ENCODE data around the gene BOLA1. TPM values are rescaled to one million over a fixed set of nuclear protein-coding genes. Genes with fewer than 3 reads are reported as not detected.

BOLA1 gene
- total RNA-seq, 3 donors from 2014 or later: 10.7 to 18.1 (median 13.2) TPM

- intact Hi-C loops (cut with DNase I, micrococcal nuclease): no loop called here
These were observed 10.4 kb upstream of the BOLA1 start for GRCh38 chr1:149888999-149889289.

DNA sequence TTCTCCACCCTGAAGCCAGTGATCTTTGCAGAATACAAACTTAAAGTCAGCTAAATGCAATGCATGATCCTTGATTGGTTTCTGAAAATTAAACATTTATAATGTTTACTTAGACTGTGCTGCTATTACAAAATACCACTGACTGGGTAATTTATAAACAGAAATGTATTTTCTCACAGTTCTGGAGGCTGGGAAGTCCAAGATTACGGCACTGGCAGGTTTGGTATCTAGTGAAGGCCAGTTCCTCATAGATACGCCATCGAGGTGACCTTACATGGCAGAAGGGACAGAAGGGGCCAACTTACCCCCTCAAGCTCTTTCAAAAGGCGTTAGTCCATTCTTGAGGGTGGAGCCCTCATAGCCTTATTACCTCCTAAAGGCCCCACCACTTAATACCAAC is 2.8 kb upstream of the BOLA1 start:
- H3K4me1 ChIP-seq (ENCODE audit: low read depth): peaks cover 5% of the 10 kb centered on the region
- intact Hi-C loops (cut with DNase I, micrococcal nuclease): no loop called here
- DNase-seq: no peak
- no peak overlapping the region for H3K4me3 ChIP-seq
- TF ChIP-seq, protein P1, sequence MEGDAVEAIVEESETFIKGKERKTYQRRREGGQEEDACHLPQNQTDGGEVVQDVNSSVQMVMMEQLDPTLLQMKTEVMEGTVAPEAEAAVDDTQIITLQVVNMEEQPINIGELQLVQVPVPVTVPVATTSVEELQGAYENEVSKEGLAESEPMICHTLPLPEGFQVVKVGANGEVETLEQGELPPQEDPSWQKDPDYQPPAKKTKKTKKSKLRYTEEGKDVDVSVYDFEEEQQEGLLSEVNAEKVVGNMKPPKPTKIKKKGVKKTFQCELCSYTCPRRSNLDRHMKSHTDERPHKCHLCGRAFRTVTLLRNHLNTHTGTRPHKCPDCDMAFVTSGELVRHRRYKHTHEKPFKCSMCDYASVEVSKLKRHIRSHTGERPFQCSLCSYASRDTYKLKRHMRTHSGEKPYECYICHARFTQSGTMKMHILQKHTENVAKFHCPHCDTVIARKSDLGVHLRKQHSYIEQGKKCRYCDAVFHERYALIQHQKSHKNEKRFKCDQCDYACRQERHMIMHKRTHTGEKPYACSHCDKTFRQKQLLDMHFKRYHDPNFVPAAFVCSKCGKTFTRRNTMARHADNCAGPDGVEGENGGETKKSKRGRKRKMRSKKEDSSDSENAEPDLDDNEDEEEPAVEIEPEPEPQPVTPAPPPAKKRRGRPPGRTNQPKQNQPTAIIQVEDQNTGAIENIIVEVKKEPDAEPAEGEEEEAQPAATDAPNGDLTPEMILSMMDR (IDR thresholded peaks at IDR 0.05): no peak
- no peaks in the 10 kb centered on the region for H3K36me3 ChIP-seq (ENCODE audit: low read depth)
- ATAC-seq: no peak
- H3K9me3 ChIP-seq: no peaks in the 10 kb centered on the region

More at GRCh38 chr1:149888999-149889289, 10.4 kb upstream of the BOLA1 start:
- TF ChIP-seq, protein P1 (IDR thresholded peaks at IDR 0.05): no peak
- Histone ChIP-seq H3K9me3 (no peaks in the 10 kb centered on the region), H3K36me3 (ENCODE audit: low read depth) (peaks cover 4% of the 10 kb centered on the region), H3K4me1 (ENCODE audit: low read depth) (peaks cover 12% of the 10 kb centered on the region), H3K4me3 (no peak overlapping the region)
- ATAC-seq: no peak
- DNase-seq: peak in 1 of 3 donors; percentile 42

- Histone ChIP-seq H3K4me3 (no peak overlapping the region), H3K4me1 (ENCODE audit: low read depth) (peaks cover 5% of the 10 kb centered on the region), H3K36me3 (ENCODE audit: low read depth) (no peaks in the 10 kb centered on the region), H3K9me3 (no peaks in the 10 kb centered on the region)
- no peak for ATAC-seq
- intact Hi-C loops (cut with DNase I, micrococcal nuclease): no loop called here
- DNase-seq: no peak
- TF ChIP-seq, protein P1 (IDR thresholded peaks at IDR 0.05): no peak
These were observed 4.6 kb downstream of the BOLA1 start for GRCh38 chr1:149903836-149904491.

- no peak for ATAC-seq
- intact Hi-C loops (cut with DNase I, micrococcal nuclease): no loop called here
- TF ChIP-seq, protein P1 (IDR thresholded peaks at IDR 0.05): no peak
- H3K36me3 ChIP-seq (ENCODE audit: low read depth): no peaks in the 10 kb centered on the region
- H3K9me3 ChIP-seq: no peaks in the 10 kb centered on the region
- H3K4me1 ChIP-seq (ENCODE audit: low read depth): no peaks in the 10 kb centered on the region
- DNase-seq: no peak
- no peak overlapping the region for H3K4me3 ChIP-seq
These were observed 7.3 kb downstream of the BOLA1 start for GRCh38 chr1:149906570-149907075.

GRCh38 chr1:149914545-149914944 is 15.2 kb downstream of the BOLA1 start:
- ATAC-seq: no peak
- no peak overlapping the region for H3K4me3 ChIP-seq
- no peaks in the 10 kb centered on the region for H3K36me3 ChIP-seq (ENCODE audit: low read depth)
- TF ChIP-seq, protein P1 (IDR thresholded peaks at IDR 0.05): no peak
- DNase-seq: no peak
- no peaks in the 10 kb centered on the region for H3K4me1 ChIP-seq (ENCODE audit: low read depth)
- no peaks in the 10 kb centered on the region for H3K9me3 ChIP-seq
- intact Hi-C loops (cut with DNase I, micrococcal nuclease): no loop called here

Data from mucosa of descending colon (tissue), 3 donors.